Measurements from ENCODE around the gene CLIC4. TPM values are rescaled to one million over a fixed set of nuclear protein-coding genes. Genes with fewer than 3 reads are reported as not detected.

The CLIC4 gene
- total and polyA plus RNA-seq, 11 donors: 111 to 917 (median 387) TPM

GRCh38 chr1:24858277-24858676 is 113.0 kb downstream of the CLIC4 start:
- ATAC-seq: no peak
- H3K27ac ChIP-seq: no peak overlapping the region
- DNase-seq: no peak
- no peaks in the 10 kb centered on the region for H3K9me3 ChIP-seq
- no peaks in the 10 kb centered on the region for H3K36me3 ChIP-seq
- no peak overlapping the region for H3K4me3 ChIP-seq
- WGBS, 4 donors: 85 to 93% (median 90%) methylated on average over 1 of the region's 1 CpG
- peaks cover 0 to 42% (median 0%) of the 10 kb centered on the region in 9 donors for H3K27me3 ChIP-seq
- TF ChIP-seq CTCF (IDR thresholded peaks at IDR 0.05) (no peak), POLR2A (IDR thresholded peaks at IDR 0.05) (no peak)
- no peaks in the 10 kb centered on the region for H3K4me1 ChIP-seq
- intact Hi-C loops (cut with DNase I): loop anchor here in 2 of 10 donors (10.0 kb wide), 3 partner anchors 177 to 247 kb away; no protein-coding TSS in a partner anchor

- Histone ChIP-seq H3K27me3 (peaks cover 0 to 42% (median 0%) of the 10 kb centered on the region in 9 donors), H3K36me3 (no peaks in the 10 kb centered on the region), H3K4me1 (peaks cover 0 to 2% (median 0%) of the 10 kb centered on the region in 12 donors), H3K27ac (no peak overlapping the region), H3K4me3 (no peak overlapping the region), H3K9me3 (no peaks in the 10 kb centered on the region)
- no peak for TF ChIP-seq CTCF (IDR thresholded peaks at IDR 0.05)
- no peak for TF ChIP-seq POLR2A (IDR thresholded peaks at IDR 0.05)
- DNase-seq: no peak
- WGBS, 4 donors: 86 to 92% (median 88%) methylated on average over 10 of the region's 10 CpGs
- intact Hi-C loops (cut with DNase I): loop anchor here in 2 of 10 donors (10.0 kb wide), 3 partner anchors 175 to 245 kb away; no protein-coding TSS in a partner anchor
- no peak for ATAC-seq
These were observed 114.1 kb downstream of the CLIC4 start for GRCh38 chr1:24859063-24860010.

- WGBS, 4 donors: 78 to 82% (median 80%) methylated on average over 15 of the region's 15 CpGs
- intact Hi-C loops (cut with DNase I): no loop called here
- H3K9me3 ChIP-seq: no peaks in the 10 kb centered on the region
- H3K36me3 ChIP-seq: no peaks in the 10 kb centered on the region
- no peak overlapping the region for H3K4me3 ChIP-seq
- peaks cover 0 to 42% (median 0%) of the 10 kb centered on the region in 9 donors for H3K27me3 ChIP-seq
- DNase-seq (no peak), ATAC-seq (no peak)
- TF ChIP-seq POLR2A (IDR thresholded peaks at IDR 0.05) (no peak), CTCF (IDR thresholded peaks at IDR 0.05) (no peak)
- H3K27ac ChIP-seq: no peak overlapping the region
- peaks cover 0 to 4% (median 0%) of the 10 kb centered on the region in 12 donors for H3K4me1 ChIP-seq
These were observed 115.6 kb downstream of the CLIC4 start for GRCh38 chr1:24860841-24861240.
